Measurements from ENCODE around the gene URM1.

DNA sequence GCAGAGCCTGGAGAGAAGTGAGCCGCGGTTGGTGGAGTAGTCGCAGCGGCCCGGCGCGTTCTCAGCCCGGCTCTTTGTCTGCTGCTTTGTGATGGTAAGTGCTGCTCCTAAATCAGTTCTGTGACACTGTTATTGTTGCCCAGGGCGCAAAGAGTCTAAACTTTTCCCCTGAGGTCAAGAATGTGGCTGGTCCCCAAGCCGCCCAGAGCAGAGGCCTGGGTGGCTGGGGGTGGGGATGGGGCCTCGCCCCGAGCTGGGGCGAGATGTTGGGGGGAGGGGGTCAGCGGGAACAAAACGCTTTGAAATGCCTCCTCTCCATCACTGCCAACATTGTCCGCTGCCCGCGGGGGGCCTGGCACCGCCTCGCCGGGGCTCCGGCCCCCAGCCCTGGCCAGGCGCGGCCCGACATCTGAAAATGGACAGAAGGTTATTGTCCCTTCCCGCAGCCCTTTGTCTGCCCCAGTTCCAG is 37.8 kb downstream of the URM1 start:
- TF ChIP-seq, protein P1, sequence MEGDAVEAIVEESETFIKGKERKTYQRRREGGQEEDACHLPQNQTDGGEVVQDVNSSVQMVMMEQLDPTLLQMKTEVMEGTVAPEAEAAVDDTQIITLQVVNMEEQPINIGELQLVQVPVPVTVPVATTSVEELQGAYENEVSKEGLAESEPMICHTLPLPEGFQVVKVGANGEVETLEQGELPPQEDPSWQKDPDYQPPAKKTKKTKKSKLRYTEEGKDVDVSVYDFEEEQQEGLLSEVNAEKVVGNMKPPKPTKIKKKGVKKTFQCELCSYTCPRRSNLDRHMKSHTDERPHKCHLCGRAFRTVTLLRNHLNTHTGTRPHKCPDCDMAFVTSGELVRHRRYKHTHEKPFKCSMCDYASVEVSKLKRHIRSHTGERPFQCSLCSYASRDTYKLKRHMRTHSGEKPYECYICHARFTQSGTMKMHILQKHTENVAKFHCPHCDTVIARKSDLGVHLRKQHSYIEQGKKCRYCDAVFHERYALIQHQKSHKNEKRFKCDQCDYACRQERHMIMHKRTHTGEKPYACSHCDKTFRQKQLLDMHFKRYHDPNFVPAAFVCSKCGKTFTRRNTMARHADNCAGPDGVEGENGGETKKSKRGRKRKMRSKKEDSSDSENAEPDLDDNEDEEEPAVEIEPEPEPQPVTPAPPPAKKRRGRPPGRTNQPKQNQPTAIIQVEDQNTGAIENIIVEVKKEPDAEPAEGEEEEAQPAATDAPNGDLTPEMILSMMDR (conservative IDR thresholded peaks at IDR 0.05) = no peak
- TF ChIP-seq ZFX (IDR thresholded peaks at IDR 0.05) = no peak

Measured in C4-2B (cell line).